Activated B cell treated with CpG ODN at 0.5 μM for 24 hours (primary cell): ENCODE measurements around the gene DAPL1. TPM values are rescaled to one million over a fixed set of nuclear protein-coding genes. Genes with fewer than 3 reads are reported as not detected.

Experiments
- ATAC-seq: fragments of 200-7000 bp; cut with Tn5 transposase; one replicate; pipeline ENCODE4 v1.10.0; 2021; ENCODE audit warnings: low read depth, mild to moderate bottlenecking, moderate library complexity
- CTCF ChIA-PET: fragments of 350-600 bp; sonication (Branson Sonifier 250); formaldehyde crosslinking; loops from one replicate; lab custom pipeline; 2021; ENCODE audit warnings: antibody characterized with exemption; lab: Charles Lee
- POLR2A ChIA-PET: fragments of 350-600 bp; sonication (Branson Sonifier 250); formaldehyde crosslinking; loops from one replicate; lab custom pipeline; 2021; ENCODE audit warnings: antibody characterized with exemption; lab: Charles Lee
- DNase-seq: peaks from one replicate; pipeline ENCODE4 v3.0.0; 2022
- H3K27ac Mint-ChIP-seq: one replicate; pipeline ENCODE4 v1.8.0; 2020; ENCODE audit warnings: mixed read lengths
- H3K27me3 Mint-ChIP-seq: one replicate; pipeline ENCODE4 v1.8.0; 2021; ENCODE audit warnings: mixed read lengths
- H3K36me3 Mint-ChIP-seq: one replicate; pipeline ENCODE4 v1.8.0; 2021; ENCODE audit warnings: low read depth, mixed read lengths
- H3K4me1 Mint-ChIP-seq: one replicate; pipeline ENCODE4 v1.8.0; 2021; ENCODE audit warnings: mixed read lengths
- H3K4me3 Mint-ChIP-seq: one replicate; pipeline ENCODE4 v1.8.0; 2020; ENCODE audit warnings: mild to moderate bottlenecking, mixed read lengths
- H3K9me3 Mint-ChIP-seq: one replicate; pipeline ENCODE4 v1.8.0; 2020; ENCODE audit warnings: mixed read lengths
- intact Hi-C: fragments of 100-400 bp; cut with micrococcal nuclease; formaldehyde crosslinking; loops from one replicate; pipeline ENCODE4 v1.15.1; 2024
- total RNA-seq: library from RNA; stranded (reverse); gene quantifications from 2 replicates; pipeline ENCODE4 v1.2.3, GENCODE V29; 2022
- TF ChIP-seq, protein P1 (sequence below): fragments of 200-600 bp; IDR thresholded peaks from one replicate; pipeline ENCODE4 v1.8.0; 2022; ENCODE audit warnings: antibody characterized with exemption, mild to moderate bottlenecking

Gene DAPL1
- total RNA-seq, 1 donor from 2014 or later: not detected

DNA sequence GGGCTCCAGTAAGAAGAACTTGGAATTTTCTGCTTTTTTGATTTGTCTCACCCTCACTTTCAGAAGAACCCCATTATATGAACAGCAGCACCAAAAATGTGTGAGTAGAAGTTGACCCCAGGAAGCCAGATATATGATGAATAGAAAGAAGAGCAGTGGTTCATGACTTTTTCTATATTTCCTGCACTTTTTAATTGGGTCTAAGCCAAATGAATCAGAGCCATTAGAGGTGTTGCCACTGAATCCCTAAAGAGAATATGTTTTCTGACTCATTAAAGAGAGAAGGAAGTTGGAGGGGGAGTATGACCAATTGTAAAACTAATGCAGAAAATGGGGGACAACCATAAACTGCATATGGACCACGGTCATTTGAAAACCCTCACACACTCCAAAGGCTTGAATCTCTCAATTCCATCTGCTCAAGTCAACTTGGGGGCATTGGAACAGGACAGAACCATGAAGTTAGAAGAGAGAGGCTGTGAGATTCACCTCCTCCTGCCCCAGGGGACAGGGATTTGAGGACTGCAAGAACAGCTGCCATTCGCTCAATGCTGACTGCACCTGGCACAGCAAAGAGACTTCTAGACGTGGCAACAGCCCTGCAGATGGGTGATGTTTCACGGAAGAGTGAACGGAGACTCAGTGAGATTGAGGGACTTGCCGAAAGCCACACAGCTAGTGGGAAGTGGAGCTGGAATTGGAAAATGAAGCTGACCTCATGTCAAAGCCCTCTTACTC is 3.0 kb downstream of the DAPL1 start:
- DNase-seq: no peak
- ChIA-PET CTCF (no interaction called here), POLR2A (no interaction called here)
- intact Hi-C loops: no loop called here
- Mint-ChIP-seq H3K4me1 (no peaks in the 10 kb centered on the region), H3K27me3 (peaks cover 13% of the 10 kb centered on the region), H3K27ac (no peak overlapping the region), H3K9me3 (no peaks in the 10 kb centered on the region), H3K36me3 (no peaks in the 10 kb centered on the region), H3K4me3 (no peak overlapping the region)
- no peak for ATAC-seq
- TF ChIP-seq, protein P1, sequence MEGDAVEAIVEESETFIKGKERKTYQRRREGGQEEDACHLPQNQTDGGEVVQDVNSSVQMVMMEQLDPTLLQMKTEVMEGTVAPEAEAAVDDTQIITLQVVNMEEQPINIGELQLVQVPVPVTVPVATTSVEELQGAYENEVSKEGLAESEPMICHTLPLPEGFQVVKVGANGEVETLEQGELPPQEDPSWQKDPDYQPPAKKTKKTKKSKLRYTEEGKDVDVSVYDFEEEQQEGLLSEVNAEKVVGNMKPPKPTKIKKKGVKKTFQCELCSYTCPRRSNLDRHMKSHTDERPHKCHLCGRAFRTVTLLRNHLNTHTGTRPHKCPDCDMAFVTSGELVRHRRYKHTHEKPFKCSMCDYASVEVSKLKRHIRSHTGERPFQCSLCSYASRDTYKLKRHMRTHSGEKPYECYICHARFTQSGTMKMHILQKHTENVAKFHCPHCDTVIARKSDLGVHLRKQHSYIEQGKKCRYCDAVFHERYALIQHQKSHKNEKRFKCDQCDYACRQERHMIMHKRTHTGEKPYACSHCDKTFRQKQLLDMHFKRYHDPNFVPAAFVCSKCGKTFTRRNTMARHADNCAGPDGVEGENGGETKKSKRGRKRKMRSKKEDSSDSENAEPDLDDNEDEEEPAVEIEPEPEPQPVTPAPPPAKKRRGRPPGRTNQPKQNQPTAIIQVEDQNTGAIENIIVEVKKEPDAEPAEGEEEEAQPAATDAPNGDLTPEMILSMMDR: no peak

DNA sequence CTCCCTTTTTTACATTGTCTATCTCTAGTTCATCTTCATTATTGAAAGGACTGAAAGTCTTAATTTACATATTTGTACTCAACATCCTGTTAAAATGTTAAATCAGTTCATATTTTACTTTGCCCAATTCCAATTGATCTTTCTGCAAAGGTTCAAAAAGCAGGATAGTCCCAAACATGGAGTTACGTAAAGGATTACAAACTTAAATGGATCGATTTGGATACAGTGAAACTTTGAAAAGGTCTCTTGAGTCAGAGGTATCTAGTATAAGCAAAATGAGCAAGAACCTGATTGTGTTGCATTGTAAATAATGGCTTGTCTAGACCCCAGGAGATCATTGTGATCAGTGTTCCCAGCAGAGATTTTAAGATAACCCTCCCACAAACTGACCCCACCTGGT is 4.1 kb downstream of the DAPL1 start:
- peaks cover 13% of the 10 kb centered on the region for H3K27me3 Mint-ChIP-seq
- ATAC-seq (no peak), DNase-seq (no peak)
- H3K4me1 Mint-ChIP-seq: no peaks in the 10 kb centered on the region
- H3K9me3 Mint-ChIP-seq: no peaks in the 10 kb centered on the region
- no peaks in the 10 kb centered on the region for H3K36me3 Mint-ChIP-seq
- POLR2A ChIA-PET: no interaction called here
- H3K4me3 Mint-ChIP-seq: no peak overlapping the region
- TF ChIP-seq, protein P1: no peak
- intact Hi-C loops: no loop called here
- CTCF ChIA-PET: no interaction called here
- no peak overlapping the region for H3K27ac Mint-ChIP-seq

DNA sequence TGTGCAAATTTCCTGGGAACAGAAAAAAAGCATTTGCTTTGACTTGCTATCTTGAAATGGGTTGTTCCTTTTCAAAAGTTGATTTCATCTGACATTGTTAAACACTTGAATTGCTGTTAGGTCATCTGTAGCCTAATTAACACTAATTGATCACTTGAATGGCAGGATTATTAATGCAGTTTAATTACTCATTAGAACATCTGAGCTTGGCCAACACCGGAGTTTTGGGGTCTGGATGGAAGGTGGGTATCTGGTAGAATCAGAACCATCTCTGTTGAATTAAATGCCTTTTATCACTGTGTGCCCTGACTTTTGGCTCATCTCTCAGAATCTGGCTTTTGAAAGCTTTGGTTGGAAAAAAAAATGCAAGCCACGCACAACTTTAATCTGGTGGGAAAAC is 8.4 kb downstream of the DAPL1 start:
- peaks cover 8% of the 10 kb centered on the region for H3K27me3 Mint-ChIP-seq
- CTCF ChIA-PET: no interaction called here
- no peak for DNase-seq
- TF ChIP-seq, protein P1: no peak
- POLR2A ChIA-PET: no interaction called here
- H3K27ac Mint-ChIP-seq: no peak overlapping the region
- H3K9me3 Mint-ChIP-seq: no peaks in the 10 kb centered on the region
- intact Hi-C loops: no loop called here
- no peak overlapping the region for H3K4me3 Mint-ChIP-seq
- H3K36me3 Mint-ChIP-seq: no peaks in the 10 kb centered on the region
- no peak for ATAC-seq
- H3K4me1 Mint-ChIP-seq: no peaks in the 10 kb centered on the region

DNA sequence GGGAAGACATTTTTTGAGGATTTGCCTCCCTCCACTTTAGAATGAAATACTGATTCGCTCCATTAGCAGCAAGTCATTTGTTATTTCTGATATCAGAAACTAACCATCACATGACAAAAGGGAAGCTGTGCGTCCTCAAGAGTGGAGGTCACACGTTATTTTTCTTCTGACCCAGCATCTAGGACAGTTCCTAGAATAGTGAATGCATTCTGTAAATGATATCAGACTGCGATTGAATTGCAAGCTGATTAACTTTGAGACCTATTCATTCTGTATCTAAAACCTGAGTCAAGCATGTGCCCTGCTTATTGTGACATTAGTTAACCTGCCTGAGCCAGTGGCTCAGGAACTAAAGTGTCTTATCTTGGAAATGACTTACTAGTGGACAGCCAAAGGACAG is 10.1 kb downstream of the DAPL1 start:
- DNase-seq (no peak), ATAC-seq (no peak)
- no peak overlapping the region for H3K4me3 Mint-ChIP-seq
- H3K27ac Mint-ChIP-seq: no peak overlapping the region
- H3K9me3 Mint-ChIP-seq: no peaks in the 10 kb centered on the region
- H3K36me3 Mint-ChIP-seq: no peaks in the 10 kb centered on the region
- ChIA-PET POLR2A (no interaction called here), CTCF (no interaction called here)
- TF ChIP-seq, protein P1: no peak
- peaks cover 6% of the 10 kb centered on the region for H3K27me3 Mint-ChIP-seq
- no peaks in the 10 kb centered on the region for H3K4me1 Mint-ChIP-seq
- intact Hi-C loops: no loop called here

DNA sequence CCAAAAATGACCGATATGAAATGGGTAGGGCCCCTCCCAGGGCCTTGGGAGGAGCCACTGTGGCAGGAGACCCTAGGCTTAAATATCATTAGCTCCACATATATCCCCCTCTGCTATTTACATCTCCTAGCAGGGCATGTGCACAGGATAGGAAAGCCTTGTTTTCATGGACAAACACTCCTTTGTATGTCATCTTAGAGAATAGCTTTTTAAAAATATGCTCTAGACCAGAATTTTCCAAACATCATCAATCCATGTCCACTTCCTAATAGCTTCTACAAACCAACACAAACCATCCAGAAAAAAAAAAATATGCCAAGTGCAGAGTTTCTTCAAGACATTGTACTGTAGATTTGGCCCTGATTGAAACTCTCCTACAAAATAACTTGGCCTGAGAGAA is 10.8 kb downstream of the DAPL1 start:
- ChIA-PET CTCF (no interaction called here), POLR2A (no interaction called here)
- ATAC-seq (no peak), DNase-seq (no peak)
- peaks cover 6% of the 10 kb centered on the region for H3K27me3 Mint-ChIP-seq
- H3K9me3 Mint-ChIP-seq: no peaks in the 10 kb centered on the region
- H3K4me3 Mint-ChIP-seq: no peak overlapping the region
- intact Hi-C loops: no loop called here
- H3K4me1 Mint-ChIP-seq: no peaks in the 10 kb centered on the region
- TF ChIP-seq, protein P1: no peak
- H3K36me3 Mint-ChIP-seq: no peaks in the 10 kb centered on the region
- H3K27ac Mint-ChIP-seq: no peak overlapping the region
